ENCODE measurements around the gene REST. TPM values are rescaled to one million over a fixed set of nuclear protein-coding genes. Genes with fewer than 3 reads are reported as not detected.

REST gene
- total and polyA plus RNA-seq, 9 of the 15 experiments (the other 6 are each of a cell fraction or from before 2014, with no cell fraction given), result 2.9 to 24.0 (median 19.2) TPM

GRCh38 chr4:56908206-56909085, 746 bp downstream of the REST start (continued):
- TF ChIP-seq ZNF407 (IDR thresholded peaks at IDR 0.05; ENCODE audit: low read depth) (no peak), ZZZ3 (IDR thresholded peaks at IDR 0.05) (no peak), MCM5 (IDR thresholded peaks at IDR 0.05; ENCODE audit: low read depth) (no peak), ZBTB49 (CRISPR knock-in tag; IDR thresholded peaks at IDR 0.05; ENCODE audit: borderline replicate concordance) (no peak), RBM39 (optimal IDR thresholded peaks at IDR 0.05; ENCODE audit: low read depth, low read length) (no peak), COPS2 (conservative IDR thresholded peaks at IDR 0.05) (no peak), TAL1 (IDR thresholded peaks at IDR 0.05) (no peak), NR3C1 (CRISPR knock-in tag; IDR thresholded peaks at IDR 0.05) (0 out of 2 replicates have a peak, but pooled peaks have one; percentile 24), SETDB1 (IDR thresholded peaks at IDR 0.05; ENCODE audit: low read length) (no peak), SRSF7 (optimal IDR thresholded peaks at IDR 0.05; ENCODE audit: low read depth, low read length) (no peak), ZNF263 (CRISPR knock-in tag; IDR thresholded peaks at IDR 0.05; ENCODE audit: borderline replicate concordance) (no peak), ZNF224 (CRISPR knock-in tag; IDR thresholded peaks at IDR 0.05) (no peak), USF2 (CRISPR knock-in tag; IDR thresholded peaks at IDR 0.05) (no peak), USF1 (CRISPR knock-in tag; IDR thresholded peaks at IDR 0.05) (no peak), ZNF79 (CRISPR knock-in tag; IDR thresholded peaks at IDR 0.05; ENCODE audit: low read depth) (no peak)

Measured in K562 (cell line).